Measurements from ENCODE around the gene CYP26C1.
"Not testable (repeated sequence)": the region's sequence is repeated elsewhere in the genome, so short reads cannot be mapped to it uniquely, and the experiment has no call there.

CYP26C1 gene

DNA sequence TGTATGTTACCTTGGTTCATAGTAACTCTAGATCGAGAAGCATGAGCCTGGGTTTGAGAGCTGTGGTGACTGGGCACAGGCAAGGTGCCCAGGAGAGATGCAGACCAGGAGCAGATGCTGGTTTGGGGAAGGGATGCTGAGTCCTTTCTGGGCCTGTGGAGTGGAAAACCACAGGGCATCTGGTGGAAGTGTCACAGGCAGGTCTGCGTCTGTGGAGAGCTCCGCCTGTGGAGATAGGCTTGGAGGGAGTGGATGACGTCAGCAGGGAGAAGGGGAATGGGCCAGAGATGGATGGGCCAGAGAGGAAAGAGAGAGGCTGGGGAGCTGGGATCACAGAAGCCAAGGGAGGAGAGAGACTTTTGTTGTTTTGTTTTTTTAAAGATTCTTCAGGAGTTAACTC lies 27.9 kb downstream of the CYP26C1 start:
- Histone ChIP-seq H3K4me3 (ENCODE audit: low read depth in 1 of 5, low read length in 5 of 5) (no peak overlapping the region), H3K27me3 (ENCODE audit: control insufficient read depth in 5 of 5, insufficient read depth in 4 of 5, low read length in 5 of 5) (no peaks in the 10 kb centered on the region), H3K9me3 (ENCODE audit: control insufficient read depth in 5 of 5, low read length in 5 of 5) (no peaks in the 10 kb centered on the region), H3K27ac (ENCODE audit: low read depth, low read length) (no peak overlapping the region), H3K36me3 (ENCODE audit: control insufficient read depth in 5 of 5, insufficient read depth in 5 of 5, low read length in 5 of 5) (no peaks in the 10 kb centered on the region), H3K9ac (ENCODE audit: low read length in 5 of 5) (no peak overlapping the region), H3K4me1 (ENCODE audit: control insufficient read depth in 5 of 5, insufficient read depth in 5 of 5, low read length in 5 of 5) (no peaks in the 10 kb centered on the region)

DNA sequence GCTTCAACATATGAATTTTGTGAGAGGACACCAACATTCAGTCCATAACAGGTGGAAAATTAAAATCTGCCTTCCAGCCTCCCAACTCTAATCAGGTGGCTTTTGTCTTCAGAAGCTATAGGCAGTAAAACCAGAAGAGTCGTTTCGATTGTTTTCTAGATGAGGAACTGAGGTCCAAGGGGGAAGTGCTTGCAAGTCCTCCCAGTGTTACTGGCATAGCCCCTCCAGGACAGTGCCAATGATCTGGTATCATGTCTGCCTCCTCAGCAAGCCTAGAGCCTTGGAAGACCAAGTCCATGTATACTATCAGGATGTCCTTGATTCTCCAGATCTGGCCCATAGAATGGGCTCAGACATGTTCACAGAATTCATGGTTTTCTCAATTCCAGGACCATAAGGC lies 30.0 kb downstream of the CYP26C1 start:
- Histone ChIP-seq H3K27ac (ENCODE audit: low read depth, low read length) (no peak overlapping the region), H3K9ac (ENCODE audit: low read length in 5 of 5) (no peak overlapping the region), H3K4me3 (ENCODE audit: low read depth in 1 of 5, low read length in 5 of 5) (no peak overlapping the region), H3K4me1 (ENCODE audit: control insufficient read depth in 5 of 5, insufficient read depth in 5 of 5, low read length in 5 of 5) (no peaks in the 10 kb centered on the region), H3K27me3 (ENCODE audit: control insufficient read depth in 5 of 5, insufficient read depth in 4 of 5, low read length in 5 of 5) (no peaks in the 10 kb centered on the region), H3K9me3 (ENCODE audit: control insufficient read depth in 5 of 5, low read length in 5 of 5) (no peaks in the 10 kb centered on the region), H3K36me3 (ENCODE audit: control insufficient read depth in 5 of 5, insufficient read depth in 5 of 5, low read length in 5 of 5) (no peaks in the 10 kb centered on the region)

GRCh38 chr10:93091960-93092359 lies 31.4 kb downstream of the CYP26C1 start:
- Histone ChIP-seq H3K27me3 (ENCODE audit: control insufficient read depth in 5 of 5, insufficient read depth in 4 of 5, low read length in 5 of 5) (no peaks in the 10 kb centered on the region), H3K9me3 (ENCODE audit: control insufficient read depth in 5 of 5, low read length in 5 of 5) (no peaks in the 10 kb centered on the region), H3K4me1 (ENCODE audit: control insufficient read depth in 5 of 5, insufficient read depth in 5 of 5, low read length in 5 of 5) (no peaks in the 10 kb centered on the region), H3K4me3 (ENCODE audit: low read depth in 1 of 5, low read length in 5 of 5) (no peak overlapping the region), H3K27ac (ENCODE audit: low read depth, low read length) (no peak overlapping the region), H3K9ac (ENCODE audit: low read length in 5 of 5) (no peak overlapping the region), H3K36me3 (ENCODE audit: control insufficient read depth in 5 of 5, insufficient read depth in 5 of 5, low read length in 5 of 5) (no peaks in the 10 kb centered on the region)

- Histone ChIP-seq H3K4me1 (ENCODE audit: control insufficient read depth in 5 of 5, insufficient read depth in 5 of 5, low read length in 5 of 5) (no peaks in the 10 kb centered on the region), H3K9me3 (ENCODE audit: control insufficient read depth in 5 of 5, low read length in 5 of 5) (no peaks in the 10 kb centered on the region), H3K9ac (ENCODE audit: low read length in 5 of 5) (no peak overlapping the region), H3K27me3 (ENCODE audit: control insufficient read depth in 5 of 5, insufficient read depth in 4 of 5, low read length in 5 of 5) (no peaks in the 10 kb centered on the region), H3K4me3 (ENCODE audit: low read depth in 1 of 5, low read length in 5 of 5) (no peak overlapping the region), H3K36me3 (ENCODE audit: control insufficient read depth in 5 of 5, insufficient read depth in 5 of 5, low read length in 5 of 5) (no peaks in the 10 kb centered on the region), H3K27ac (ENCODE audit: low read depth, low read length) (no peak overlapping the region)
Measured at GRCh38 chr10:93095225-93095624, 34.6 kb downstream of the CYP26C1 start.

- Histone ChIP-seq H3K9ac (ENCODE audit: low read length in 5 of 5) (no peak overlapping the region), H3K27me3 (ENCODE audit: control insufficient read depth in 5 of 5, insufficient read depth in 4 of 5, low read length in 5 of 5) (no peaks in the 10 kb centered on the region), H3K36me3 (ENCODE audit: control insufficient read depth in 5 of 5, insufficient read depth in 5 of 5, low read length in 5 of 5) (no peaks in the 10 kb centered on the region), H3K4me3 (ENCODE audit: low read depth in 1 of 5, low read length in 5 of 5) (no peak overlapping the region), H3K27ac (ENCODE audit: low read depth, low read length) (no peak overlapping the region), H3K4me1 (ENCODE audit: control insufficient read depth in 5 of 5, insufficient read depth in 5 of 5, low read length in 5 of 5) (no peaks in the 10 kb centered on the region), H3K9me3 (ENCODE audit: control insufficient read depth in 5 of 5, low read length in 5 of 5) (no peaks in the 10 kb centered on the region)
Measured at GRCh38 chr10:93096901-93097300, 36.3 kb downstream of the CYP26C1 start.

DNA sequence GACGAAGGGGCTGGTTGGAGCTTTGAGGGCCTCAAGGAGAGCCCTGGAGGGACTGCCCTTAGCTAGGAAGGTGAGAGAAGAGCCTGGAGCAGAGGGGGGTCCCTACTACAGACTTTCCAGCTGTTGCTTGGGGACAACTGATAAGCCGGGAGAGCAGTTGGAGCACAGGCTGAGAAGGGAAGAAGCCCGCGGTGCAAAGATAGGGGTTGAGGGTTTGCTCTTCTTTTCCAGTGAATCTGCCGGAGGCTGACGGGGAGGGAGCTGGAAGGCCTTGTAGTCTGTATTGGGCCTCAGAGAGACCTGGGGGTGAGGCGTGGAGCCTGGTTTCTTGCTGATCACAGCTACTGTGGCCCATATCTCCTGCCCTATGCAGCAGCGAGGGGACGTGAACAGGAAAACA lies 36.8 kb downstream of the CYP26C1 start:
- no peaks in the 10 kb centered on the region for H3K27me3 ChIP-seq (ENCODE audit: control insufficient read depth in 5 of 5, insufficient read depth in 4 of 5, low read length in 5 of 5)
- H3K4me1 ChIP-seq (ENCODE audit: control insufficient read depth in 5 of 5, insufficient read depth in 5 of 5, low read length in 5 of 5) = no peaks in the 10 kb centered on the region
- no peaks in the 10 kb centered on the region for H3K36me3 ChIP-seq (ENCODE audit: control insufficient read depth in 5 of 5, insufficient read depth in 5 of 5, low read length in 5 of 5)
- no peak overlapping the region for H3K4me3 ChIP-seq (ENCODE audit: low read depth in 1 of 5, low read length in 5 of 5)
- H3K9me3 ChIP-seq (ENCODE audit: control insufficient read depth in 5 of 5, low read length in 5 of 5) = no peaks in the 10 kb centered on the region
- no peak overlapping the region for H3K9ac ChIP-seq (ENCODE audit: low read length in 5 of 5)
- H3K27ac ChIP-seq (ENCODE audit: low read depth, low read length) = no peak overlapping the region

DNA sequence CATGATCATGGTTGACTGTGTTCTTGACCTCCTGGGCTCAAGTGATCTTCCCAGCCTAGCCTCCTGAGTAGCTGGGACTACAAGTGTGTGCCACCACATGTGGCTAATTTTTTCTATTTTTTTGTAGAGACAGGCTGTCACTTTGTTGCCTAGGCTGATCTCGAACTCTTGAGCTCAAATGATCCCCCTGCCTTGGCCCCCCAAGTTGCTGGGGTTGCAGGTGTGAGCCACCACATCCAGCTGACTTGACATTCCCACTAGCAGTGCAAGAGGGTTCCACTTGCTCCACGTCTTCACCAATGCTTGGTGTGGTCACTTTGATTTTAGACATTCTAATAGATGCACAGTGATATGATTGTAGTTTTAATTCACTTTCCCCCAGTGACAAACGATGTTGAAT lies 38.2 kb downstream of the CYP26C1 start:
- Histone ChIP-seq H3K27me3 (ENCODE audit: control insufficient read depth in 5 of 5, insufficient read depth in 4 of 5, low read length in 5 of 5) (no peaks in the 10 kb centered on the region), H3K9ac (ENCODE audit: low read length in 5 of 5) (no peak overlapping the region), H3K36me3 (ENCODE audit: control insufficient read depth in 5 of 5, insufficient read depth in 5 of 5, low read length in 5 of 5) (no peaks in the 10 kb centered on the region), H3K4me1 (ENCODE audit: control insufficient read depth in 5 of 5, insufficient read depth in 5 of 5, low read length in 5 of 5) (no peaks in the 10 kb centered on the region), H3K27ac (ENCODE audit: low read depth, low read length) (no peak overlapping the region), H3K9me3 (ENCODE audit: control insufficient read depth in 5 of 5, low read length in 5 of 5) (peaks cover 0 to 3% (median under 1%) of the 10 kb centered on the region in 5 donors), H3K4me3 (ENCODE audit: low read depth in 1 of 5, low read length in 5 of 5) (no peak overlapping the region)

DNA sequence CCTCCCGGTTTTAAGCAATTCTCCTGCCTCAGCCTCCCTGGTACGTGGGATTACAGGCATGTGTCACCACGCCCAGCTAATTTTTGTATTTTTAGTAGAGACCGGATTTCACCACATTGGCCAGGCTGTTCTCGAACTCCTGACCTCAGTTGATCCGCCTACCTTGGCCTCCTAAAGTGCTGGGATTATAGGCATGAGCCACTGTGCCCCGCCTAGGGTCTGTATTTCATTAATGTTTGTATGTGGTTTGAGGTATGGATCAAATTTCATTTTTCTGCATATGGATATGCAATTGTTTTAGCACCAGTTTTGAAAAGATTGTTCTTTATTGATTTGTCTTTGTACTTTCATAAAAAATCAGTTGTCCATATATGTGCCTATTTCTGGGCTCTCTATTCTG lies 39.1 kb downstream of the CYP26C1 start:
- Histone ChIP-seq H3K9me3 (ENCODE audit: control insufficient read depth in 5 of 5, low read length in 5 of 5) (peaks cover 0 to 5% (median 4%) of the 10 kb centered on the region in 5 donors), H3K4me1 (ENCODE audit: control insufficient read depth in 5 of 5, insufficient read depth in 5 of 5, low read length in 5 of 5) (no peaks in the 10 kb centered on the region), H3K27ac (ENCODE audit: low read depth, low read length) (no peak overlapping the region), H3K4me3 (ENCODE audit: low read depth in 1 of 5, low read length in 5 of 5) (no peak overlapping the region), H3K36me3 (ENCODE audit: control insufficient read depth in 5 of 5, insufficient read depth in 5 of 5, low read length in 5 of 5) (no peaks in the 10 kb centered on the region), H3K9ac (ENCODE audit: low read length in 5 of 5) (no peak overlapping the region), H3K27me3 (ENCODE audit: control insufficient read depth in 5 of 5, insufficient read depth in 4 of 5, low read length in 5 of 5) (no peaks in the 10 kb centered on the region)

GRCh38 chr10:93101148-93101547 lies 40.5 kb downstream of the CYP26C1 start:
- not testable (repeated sequence) for H3K36me3 ChIP-seq (ENCODE audit: control insufficient read depth in 5 of 5, insufficient read depth in 5 of 5, low read length in 5 of 5); H3K9ac ChIP-seq (ENCODE audit: low read length in 5 of 5); H3K9me3 ChIP-seq (ENCODE audit: control insufficient read depth in 5 of 5, low read length in 5 of 5); H3K27ac ChIP-seq (ENCODE audit: low read depth, low read length); H3K27me3 ChIP-seq (ENCODE audit: control insufficient read depth in 5 of 5, insufficient read depth in 4 of 5, low read length in 5 of 5); H3K4me3 ChIP-seq (ENCODE audit: low read depth in 1 of 5, low read length in 5 of 5); H3K4me1 ChIP-seq (ENCODE audit: control insufficient read depth in 5 of 5, insufficient read depth in 5 of 5, low read length in 5 of 5)

- H3K9me3 ChIP-seq (ENCODE audit: control insufficient read depth in 5 of 5, low read length in 5 of 5) = peaks cover 0 to 5% (median 4%) of the 10 kb centered on the region in 5 donors
- H3K9ac ChIP-seq (ENCODE audit: low read length in 5 of 5) = no peak overlapping the region
- no peaks in the 10 kb centered on the region for H3K27me3 ChIP-seq (ENCODE audit: control insufficient read depth in 5 of 5, insufficient read depth in 4 of 5, low read length in 5 of 5)
- H3K27ac ChIP-seq (ENCODE audit: low read depth, low read length) = no peak overlapping the region
- no peak overlapping the region for H3K4me3 ChIP-seq (ENCODE audit: low read depth in 1 of 5, low read length in 5 of 5)
- H3K4me1 ChIP-seq (ENCODE audit: control insufficient read depth in 5 of 5, insufficient read depth in 5 of 5, low read length in 5 of 5) = no peaks in the 10 kb centered on the region
- H3K36me3 ChIP-seq (ENCODE audit: control insufficient read depth in 5 of 5, insufficient read depth in 5 of 5, low read length in 5 of 5) = no peaks in the 10 kb centered on the region
Measured at GRCh38 chr10:93103953-93104352, 43.4 kb downstream of the CYP26C1 start.

DNA sequence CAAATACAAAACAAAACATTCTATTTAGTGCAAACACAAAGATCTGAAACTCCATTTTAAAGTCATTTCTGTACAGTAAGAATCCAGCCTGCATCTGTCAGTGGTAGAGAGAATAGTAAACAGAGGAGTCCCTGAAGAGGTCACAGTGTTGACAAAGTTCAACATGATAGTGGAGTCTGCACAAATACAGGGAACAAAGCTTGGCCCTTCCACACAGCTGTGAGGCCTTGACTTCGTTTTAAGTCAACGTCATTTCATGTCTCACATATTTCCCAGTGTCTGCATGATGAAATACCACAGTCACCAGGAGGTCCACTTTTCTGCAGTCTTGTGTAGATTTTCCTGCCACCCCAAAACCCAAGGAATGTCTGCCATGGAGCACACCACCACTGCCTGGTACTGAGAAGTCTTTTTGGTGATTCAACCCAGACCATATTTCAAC lies 46.1 kb downstream of the CYP26C1 start:
- Histone ChIP-seq H3K36me3 (ENCODE audit: control insufficient read depth in 5 of 5, insufficient read depth in 5 of 5, low read length in 5 of 5) (no peaks in the 10 kb centered on the region), H3K4me3 (ENCODE audit: low read depth in 1 of 5, low read length in 5 of 5) (no peak overlapping the region), H3K9ac (ENCODE audit: low read length in 5 of 5) (no peak overlapping the region), H3K27me3 (ENCODE audit: control insufficient read depth in 5 of 5, insufficient read depth in 4 of 5, low read length in 5 of 5) (no peaks in the 10 kb centered on the region), H3K27ac (ENCODE audit: low read depth, low read length) (no peak overlapping the region), H3K4me1 (ENCODE audit: control insufficient read depth in 5 of 5, insufficient read depth in 5 of 5, low read length in 5 of 5) (no peaks in the 10 kb centered on the region), H3K9me3 (ENCODE audit: control insufficient read depth in 5 of 5, low read length in 5 of 5) (peaks cover 0 to 5% (median 4%) of the 10 kb centered on the region in 5 donors)

Data from subcutaneous abdominal adipose tissue (tissue), 5 donors.